GM12872 (cell line): ENCODE results near the gene ZFC3H1.

Experiments used
- CTCF ChIP-seq: IDR thresholded peaks from 3 replicates; pipeline ENCODE4 v1.5.1; 2011; ENCODE audit warnings: low read depth, mild to moderate bottlenecking, low read length, moderate library complexity; ENCODE audit not compliant: insufficient read depth

Gene ZFC3H1

GRCh38 chr12:71641390-71641789 is 22.3 kb downstream of the ZFC3H1 start:
- TF ChIP-seq CTCF = no peak

GRCh38 chr12:71640316-71640715 is 23.3 kb downstream of the ZFC3H1 start:
- TF ChIP-seq CTCF = no peak

GRCh38 chr12:71639341-71639760 is 24.3 kb downstream of the ZFC3H1 start:
- peak; percentile 58 for TF ChIP-seq CTCF

- no peak for TF ChIP-seq CTCF
Measured at GRCh38 chr12:71638499-71638898, 25.1 kb downstream of the ZFC3H1 start.

GRCh38 chr12:71636704-71637115 is 26.9 kb downstream of the ZFC3H1 start:
- peak; percentile 78 for TF ChIP-seq CTCF

- no peak for TF ChIP-seq CTCF
Measured at GRCh38 chr12:71627438-71628002, 36.1 kb downstream of the ZFC3H1 start.

GRCh38 chr12:71626768-71627167 is 36.9 kb downstream of the ZFC3H1 start:
- no peak for TF ChIP-seq CTCF

- TF ChIP-seq CTCF = no peak
Measured at GRCh38 chr12:71626098-71626497, 37.5 kb downstream of the ZFC3H1 start.
